LNCaP clone FGC (cell line): ENCODE data around the gene CNKSR1.

Experiments used
- DNase-seq: peaks from one replicate; pipeline ENCODE4 v3.0.0-alpha.2; 2011; ENCODE audit warnings: low read depth
- H3K4me3 ChIP-seq: 2 replicates; pipeline ENCODE4 v1.5.1; 2011; ENCODE audit warnings: mild to moderate bottlenecking, low read depth, low read length, control low read depth
- TF ChIP-seq, protein P1 (sequence below): IDR thresholded peaks from 2 replicates; pipeline ENCODE4 v1.5.1; 2012; ENCODE audit warnings: mild to moderate bottlenecking; ENCODE audit not compliant: control insufficient read depth, insufficient read depth; ENCODE audit errors: extremely low read depth

Gene CNKSR1

DNA sequence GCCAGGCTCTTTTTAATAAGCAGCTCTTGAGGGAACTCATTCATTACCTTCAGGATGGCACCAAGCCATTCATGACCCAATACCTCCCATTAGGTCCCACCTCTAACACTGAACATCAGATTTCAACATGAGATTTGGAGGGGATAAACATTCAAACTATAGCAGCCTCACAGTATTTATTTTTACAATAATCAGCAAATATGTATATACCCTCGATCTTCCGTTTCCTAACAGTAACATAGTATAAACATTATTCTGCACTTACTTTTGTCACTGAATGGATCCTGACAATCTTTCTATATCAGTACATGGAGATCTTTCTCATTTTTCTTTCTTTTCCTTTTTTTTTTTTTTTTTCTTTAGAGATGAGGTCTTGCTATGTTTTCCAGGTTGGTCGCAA lies 18.5 kb downstream of the CNKSR1 start:
- TF ChIP-seq, protein P1, sequence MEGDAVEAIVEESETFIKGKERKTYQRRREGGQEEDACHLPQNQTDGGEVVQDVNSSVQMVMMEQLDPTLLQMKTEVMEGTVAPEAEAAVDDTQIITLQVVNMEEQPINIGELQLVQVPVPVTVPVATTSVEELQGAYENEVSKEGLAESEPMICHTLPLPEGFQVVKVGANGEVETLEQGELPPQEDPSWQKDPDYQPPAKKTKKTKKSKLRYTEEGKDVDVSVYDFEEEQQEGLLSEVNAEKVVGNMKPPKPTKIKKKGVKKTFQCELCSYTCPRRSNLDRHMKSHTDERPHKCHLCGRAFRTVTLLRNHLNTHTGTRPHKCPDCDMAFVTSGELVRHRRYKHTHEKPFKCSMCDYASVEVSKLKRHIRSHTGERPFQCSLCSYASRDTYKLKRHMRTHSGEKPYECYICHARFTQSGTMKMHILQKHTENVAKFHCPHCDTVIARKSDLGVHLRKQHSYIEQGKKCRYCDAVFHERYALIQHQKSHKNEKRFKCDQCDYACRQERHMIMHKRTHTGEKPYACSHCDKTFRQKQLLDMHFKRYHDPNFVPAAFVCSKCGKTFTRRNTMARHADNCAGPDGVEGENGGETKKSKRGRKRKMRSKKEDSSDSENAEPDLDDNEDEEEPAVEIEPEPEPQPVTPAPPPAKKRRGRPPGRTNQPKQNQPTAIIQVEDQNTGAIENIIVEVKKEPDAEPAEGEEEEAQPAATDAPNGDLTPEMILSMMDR, result no peak
- H3K4me3 ChIP-seq, result no peak overlapping the region
- no peak for DNase-seq

DNA sequence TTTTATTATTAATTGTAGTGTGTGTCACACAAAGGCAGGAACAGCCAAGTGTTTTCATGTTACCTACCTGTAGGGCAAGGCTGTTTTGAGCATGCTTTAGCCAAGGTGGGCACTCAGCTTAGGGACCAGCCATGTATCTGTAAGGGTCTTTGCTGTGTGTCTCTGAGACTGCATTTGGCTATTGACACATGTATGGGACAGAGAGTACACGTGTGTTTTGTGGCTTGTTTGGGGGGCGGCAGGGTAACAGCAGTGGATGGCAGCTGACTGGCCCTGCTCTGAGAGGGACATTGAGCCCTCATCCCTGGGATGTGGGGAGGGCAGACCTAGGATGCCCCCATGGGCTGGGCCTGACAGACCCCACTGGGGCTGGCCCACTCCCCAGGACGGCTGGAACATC lies 20.0 kb downstream of the CNKSR1 start:
- no peak overlapping the region for H3K4me3 ChIP-seq
- DNase-seq, result no peak
- TF ChIP-seq, protein P1, result no peak

DNA sequence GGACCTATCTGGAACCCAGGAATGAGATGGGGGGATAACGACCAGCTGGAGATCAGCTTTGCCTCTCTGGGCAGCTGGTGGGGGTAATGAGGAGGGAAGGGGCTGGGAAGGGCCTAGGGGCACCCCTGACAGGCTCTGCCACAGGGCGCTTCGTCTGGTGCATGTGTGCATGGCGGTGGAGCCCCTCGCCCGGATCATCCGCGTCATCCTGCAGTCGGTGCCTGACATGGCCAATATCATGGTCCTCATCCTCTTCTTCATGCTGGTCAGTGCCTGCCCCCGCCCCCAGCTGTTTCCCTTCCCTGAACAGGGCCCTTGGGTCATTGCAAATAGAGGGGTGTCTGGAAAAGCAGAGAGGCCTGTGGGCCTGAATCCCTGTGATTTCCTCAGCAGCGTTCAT lies 20.5 kb downstream of the CNKSR1 start:
- DNase-seq, result no peak
- no peak overlapping the region for H3K4me3 ChIP-seq
- TF ChIP-seq, protein P1, result no peak

DNA sequence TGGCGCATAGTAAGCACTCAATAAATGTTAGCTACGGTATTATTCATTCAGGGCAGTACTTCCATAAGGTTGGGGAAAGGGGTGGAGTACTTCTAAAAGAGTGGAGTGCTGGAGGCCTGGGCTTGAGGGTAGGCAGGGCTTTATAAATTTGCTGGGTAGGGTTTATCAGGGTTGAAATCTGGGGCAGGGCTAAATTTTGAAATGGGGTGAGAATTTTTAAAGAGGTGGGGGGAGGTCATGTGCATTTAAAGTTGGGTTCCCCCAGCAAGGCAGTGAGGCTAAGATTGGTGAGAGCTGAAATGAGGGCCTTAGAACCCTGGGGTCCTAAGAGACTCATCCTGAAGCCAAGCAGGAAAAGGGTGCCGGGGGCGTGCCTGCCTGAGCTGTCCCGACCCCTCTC lies 23.1 kb downstream of the CNKSR1 start:
- DNase-seq, result no peak
- H3K4me3 ChIP-seq, result no peak overlapping the region
- TF ChIP-seq, protein P1, result no peak

DNA sequence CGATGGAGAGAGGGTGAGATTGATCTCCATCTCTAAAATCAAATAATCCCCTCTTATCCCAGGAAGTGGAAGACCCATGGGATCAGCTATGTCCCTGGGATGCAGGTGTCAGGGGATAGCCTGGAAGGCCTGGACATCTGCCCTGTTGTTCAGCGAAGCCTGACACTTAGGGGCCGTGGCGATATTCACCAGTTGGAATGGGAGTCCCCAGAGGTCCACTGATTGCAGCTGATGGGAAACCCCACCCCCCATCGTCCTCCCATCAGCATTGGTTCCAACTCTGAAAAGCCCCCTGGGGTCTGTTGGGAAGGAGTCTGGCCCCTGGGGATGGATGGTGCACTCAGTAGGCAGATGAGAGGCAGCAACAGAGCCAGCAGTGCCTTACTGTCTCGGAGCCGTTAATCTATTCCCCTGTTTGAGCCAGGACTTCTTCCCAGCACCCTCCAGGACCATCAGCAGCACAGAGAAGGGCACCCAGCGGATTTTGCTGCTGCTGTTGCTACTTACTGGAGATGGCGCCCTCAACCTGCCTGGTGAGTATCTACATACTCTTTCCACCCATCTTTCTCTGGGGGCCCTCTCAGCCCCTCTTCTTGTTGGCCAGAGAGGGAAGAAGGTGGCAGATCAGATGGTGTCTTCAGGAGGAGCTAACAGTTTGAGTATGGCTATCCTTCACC lies 26.5 kb downstream of the CNKSR1 start:
- TF ChIP-seq, protein P1, result no peak
- no peak for DNase-seq
- no peak overlapping the region for H3K4me3 ChIP-seq

DNA sequence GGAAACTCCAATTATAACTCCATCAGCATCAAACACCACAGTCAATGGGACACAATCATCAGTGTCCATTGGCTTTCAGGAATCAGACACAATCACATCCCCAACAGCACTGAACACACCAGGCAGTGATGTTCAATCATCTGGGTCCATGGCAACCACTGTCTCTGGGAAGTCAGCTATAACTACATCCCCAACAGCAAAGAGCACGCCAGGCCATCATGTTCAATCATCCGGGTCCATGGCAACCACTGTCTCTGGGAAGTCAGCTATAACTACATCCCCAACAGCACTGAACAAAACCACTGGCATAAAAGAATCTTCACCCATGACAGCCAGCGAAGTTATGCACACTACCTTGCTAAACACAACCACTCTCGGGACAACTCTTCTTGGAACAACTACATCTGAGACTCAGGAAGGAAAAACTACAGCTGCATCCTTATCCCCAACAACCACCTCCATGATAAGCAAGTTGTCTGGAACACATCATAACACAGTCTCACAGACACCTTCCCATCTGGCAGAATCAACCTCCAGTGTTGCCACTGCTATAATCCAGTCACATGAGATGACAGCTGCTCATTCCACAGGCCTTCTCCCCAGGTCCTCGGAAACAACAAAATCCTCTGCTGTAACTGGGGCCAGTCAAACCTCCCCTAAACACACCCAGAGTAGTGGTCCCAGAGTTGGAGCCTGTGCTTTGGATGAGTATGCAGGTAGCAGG lies 33.0 kb downstream of the CNKSR1 start:
- H3K4me3 ChIP-seq, result no peak overlapping the region
- no peak for DNase-seq
- TF ChIP-seq, protein P1, result no peak
